Esophagus muscularis mucosa (tissue), 4 donors: ENCODE results near the gene FCHO2. TPM values are rescaled to one million over a fixed set of nuclear protein-coding genes. Genes with fewer than 3 reads are reported as not detected.

Source experiments
- DNase-seq: peaks from one replicate; pipeline ENCODE4 v3.0.0-alpha.2; 2017; ENCODE audit errors: extremely low spot score
- H3K27ac ChIP-seq, 4 donors: fragments of 200-600 bp; sonication (generic); replicated peaks in 1 of 4; 1 replicate in 3 of 4; 2 replicates in 1 of 4; pipeline ENCODE4 v1.5.1; 2016 to 2019; ENCODE audit warnings: mild to moderate bottlenecking in 1 of 4
- H3K27me3 ChIP-seq, 4 donors: fragments of 200-600 bp; sonication (generic); one replicate each; pipeline versions ENCODE4 v1.5.1 to v1.6.0; 2016 to 2019
- H3K36me3 ChIP-seq, 4 donors: fragments of 200-600 bp; sonication (generic); one replicate each; pipeline ENCODE4 v1.5.1; 2016 to 2019
- H3K4me1 ChIP-seq, 4 donors: fragments of 200-600 bp; sonication (generic); one replicate each; pipeline ENCODE4 v1.5.1; 2016 to 2019
- H3K4me3 ChIP-seq, 4 donors: fragments of 200-600 bp; sonication (generic); 1 replicate in 2 of 4; 2 replicates in 2 of 4; pipeline ENCODE4 v1.5.1; 2016 to 2019; ENCODE audit warnings: mild to moderate bottlenecking in 4 of 4, moderate library complexity in 1 of 4
- H3K9me3 ChIP-seq, 4 donors: fragments of 200-600 bp; sonication (generic); 1 replicate in 3 of 4; 2 replicates in 1 of 4; pipeline ENCODE4 v1.5.1; 2016 to 2019
- EP300 ChIP-seq: sonication (generic); formaldehyde crosslinking; IDR thresholded peaks from one replicate; pipeline ENCODE4 v1.6.1; 2017; ENCODE audit warnings: antibody characterized with exemption
- POLR2A ChIP-seq: fragments of 450-650 bp; IDR thresholded peaks from one replicate; pipeline ENCODE4 v1.6.1; 2017; ENCODE audit warnings: antibody characterized with exemption, moderate library complexity, mild to moderate bottlenecking, low read depth
- POLR2AphosphoS5 ChIP-seq, 2 donors: sonication (generic); formaldehyde crosslinking; IDR thresholded peaks; one replicate each; pipeline ENCODE4 v1.6.1; 2017; ENCODE audit warnings: antibody characterized with exemption in 2 of 2
- WGBS: methylation state at CpG from one replicate; pipeline ENCODE4 v1.1.5; 2018; 5-methylcytosine and 5-hydroxymethylcytosine counted together
- intact Hi-C: fragments of 100-400 bp; cut with DNase I; formaldehyde crosslinking; loops from one replicate; pipeline ENCODE4 v1.15.1; 2023
- total RNA-seq, 4 donors: library from RNA; depleted of rRNA; stranded (reverse); fragments of >200 nt; gene quantifications; one replicate each; pipeline versions ENCODE4 v1.1.0 to v1.2.1, GENCODE V29; 2016
- TF ChIP-seq, protein P1 (sequence below), 3 experiments: fragments of 200-600 bp in 2 of 3; fragments of 450-650 bp in 1 of 3; sonication (generic) in 2 of 3; IDR thresholded peaks; one replicate each; pipeline ENCODE4 v1.5.1; 2017 to 2019; ENCODE audit warnings: antibody characterized with exemption in 3 of 3, mild to moderate bottlenecking in 2 of 3, moderate library complexity in 1 of 3

The FCHO2 gene
- total RNA-seq, 4 donors from 2014 or later, result 19.7 to 26.6 (median 23.1) TPM

DNA sequence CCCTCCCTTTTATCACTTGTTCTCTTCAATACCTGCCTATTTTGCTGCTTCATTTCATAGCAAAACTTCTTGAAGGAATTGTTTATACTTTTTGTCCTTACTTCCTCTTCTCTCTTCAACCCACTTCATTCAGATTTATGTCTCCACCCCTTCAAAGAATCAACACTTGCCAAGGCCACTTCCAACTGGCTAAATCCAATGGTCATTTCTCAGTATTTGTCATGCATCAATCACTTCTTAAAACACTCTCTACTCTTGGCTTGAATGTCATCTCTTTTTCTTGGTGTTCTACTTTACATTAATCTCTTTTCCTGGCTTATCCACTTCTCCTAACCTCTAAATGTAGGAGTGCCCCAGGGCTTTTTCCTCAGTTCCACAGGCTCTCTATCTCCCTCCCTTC lies 8.3 kb upstream of the FCHO2 start:
- no peaks in the 10 kb centered on the region for H3K36me3 ChIP-seq
- TF ChIP-seq POLR2A (no peak), EP300 (no peak), POLR2AphosphoS5 (IDR thresholded peaks at IDR 0.05) (no peak)
- TF ChIP-seq, protein P1, sequence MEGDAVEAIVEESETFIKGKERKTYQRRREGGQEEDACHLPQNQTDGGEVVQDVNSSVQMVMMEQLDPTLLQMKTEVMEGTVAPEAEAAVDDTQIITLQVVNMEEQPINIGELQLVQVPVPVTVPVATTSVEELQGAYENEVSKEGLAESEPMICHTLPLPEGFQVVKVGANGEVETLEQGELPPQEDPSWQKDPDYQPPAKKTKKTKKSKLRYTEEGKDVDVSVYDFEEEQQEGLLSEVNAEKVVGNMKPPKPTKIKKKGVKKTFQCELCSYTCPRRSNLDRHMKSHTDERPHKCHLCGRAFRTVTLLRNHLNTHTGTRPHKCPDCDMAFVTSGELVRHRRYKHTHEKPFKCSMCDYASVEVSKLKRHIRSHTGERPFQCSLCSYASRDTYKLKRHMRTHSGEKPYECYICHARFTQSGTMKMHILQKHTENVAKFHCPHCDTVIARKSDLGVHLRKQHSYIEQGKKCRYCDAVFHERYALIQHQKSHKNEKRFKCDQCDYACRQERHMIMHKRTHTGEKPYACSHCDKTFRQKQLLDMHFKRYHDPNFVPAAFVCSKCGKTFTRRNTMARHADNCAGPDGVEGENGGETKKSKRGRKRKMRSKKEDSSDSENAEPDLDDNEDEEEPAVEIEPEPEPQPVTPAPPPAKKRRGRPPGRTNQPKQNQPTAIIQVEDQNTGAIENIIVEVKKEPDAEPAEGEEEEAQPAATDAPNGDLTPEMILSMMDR (IDR thresholded peaks at IDR 0.05), result no peak
- H3K9me3 ChIP-seq, result no peaks in the 10 kb centered on the region
- no peak overlapping the region for H3K27ac ChIP-seq
- H3K27me3 ChIP-seq, result no peaks in the 10 kb centered on the region
- no peak overlapping the region for H3K4me3 ChIP-seq
- no peak for DNase-seq
- H3K4me1 ChIP-seq, result no peaks in the 10 kb centered on the region
- intact Hi-C loops, result no loop called here

DNA sequence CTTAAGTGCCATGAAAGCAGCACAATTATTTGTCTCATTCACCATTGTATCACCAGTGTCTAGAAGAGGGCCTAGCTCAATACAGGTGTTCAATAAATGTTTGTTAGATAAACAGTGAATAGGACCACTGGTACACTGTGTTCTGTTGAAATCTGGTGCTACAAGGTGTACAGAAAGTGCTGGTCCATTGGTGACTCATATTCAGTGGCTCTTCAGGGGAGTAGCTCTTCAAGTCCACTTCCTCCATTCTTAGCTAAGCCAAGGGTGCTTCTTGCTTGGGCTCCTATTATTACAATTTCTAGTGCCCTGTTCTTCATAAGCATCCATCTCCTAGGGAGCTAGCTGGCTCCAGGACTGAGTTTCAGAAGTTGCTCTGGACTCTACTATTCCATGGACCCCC lies 6.4 kb upstream of the FCHO2 start:
- no peak for TF ChIP-seq POLR2AphosphoS5 (IDR thresholded peaks at IDR 0.05)
- no peak for TF ChIP-seq POLR2A
- no peak for TF ChIP-seq EP300
- no peaks in the 10 kb centered on the region for H3K27me3 ChIP-seq
- no peaks in the 10 kb centered on the region for H3K9me3 ChIP-seq
- peaks cover 2 to 7% (median 4%) of the 10 kb centered on the region in 4 donors for H3K4me1 ChIP-seq
- no peak overlapping the region for H3K4me3 ChIP-seq
- no peaks in the 10 kb centered on the region for H3K36me3 ChIP-seq
- no peak for DNase-seq
- intact Hi-C loops, result no loop called here
- no peak overlapping the region for H3K27ac ChIP-seq

GRCh38 chr5:72951671-72952468 lies 4.0 kb upstream of the FCHO2 start:
- intact Hi-C loops, result no loop called here
- Histone ChIP-seq H3K27me3 (no peaks in the 10 kb centered on the region), H3K9me3 (no peaks in the 10 kb centered on the region), H3K4me1 (peaks cover 11 to 16% (median 13%) of the 10 kb centered on the region in 4 donors), H3K4me3 (no peak overlapping the region), H3K36me3 (peaks cover 0 to 4% (median 0%) of the 10 kb centered on the region in 4 donors), H3K27ac (no peak overlapping the region)
- WGBS, result 92% methylated on average over 7 of the region's 7 CpGs
- TF ChIP-seq POLR2AphosphoS5 (IDR thresholded peaks at IDR 0.05) (no peak), EP300 (no peak), POLR2A (no peak)
- TF ChIP-seq, protein P1 (IDR thresholded peaks at IDR 0.05), result no peak
- no peak for DNase-seq

DNA sequence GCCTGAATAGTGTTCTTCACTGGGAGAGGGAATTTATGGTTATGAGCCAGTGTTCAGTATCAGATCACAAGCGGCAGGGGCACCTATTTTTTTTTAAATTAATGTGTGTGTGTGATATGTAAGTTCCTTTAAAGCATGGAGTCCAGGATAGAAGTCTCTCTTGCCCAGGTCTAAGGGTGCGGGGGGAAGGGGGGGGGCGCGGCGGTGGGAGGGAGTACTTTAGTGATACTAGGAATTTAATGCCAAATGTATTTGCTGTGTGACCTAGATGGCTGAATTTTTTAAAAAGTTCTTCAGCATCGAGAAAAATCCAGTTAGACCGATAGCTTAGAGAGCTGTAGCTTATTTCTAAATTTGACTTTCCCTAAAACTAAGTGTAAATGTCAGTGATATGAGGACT lies 1.5 kb upstream of the FCHO2 start:
- TF ChIP-seq EP300 (no peak), POLR2A (no peak), POLR2AphosphoS5 (IDR thresholded peaks at IDR 0.05) (no peak)
- TF ChIP-seq, protein P1 (IDR thresholded peaks at IDR 0.05), result no peak
- Histone ChIP-seq H3K27me3 (no peaks in the 10 kb centered on the region), H3K4me1 (peaks cover 30 to 41% (median 37%) of the 10 kb centered on the region in 4 donors), H3K4me3 (peak overlapping the region in 1 of 4 donors; percentile 96), H3K36me3 (peaks cover 0 to 4% (median 0%) of the 10 kb centered on the region in 4 donors), H3K9me3 (no peaks in the 10 kb centered on the region), H3K27ac (peak overlapping the region; percentile 94 to 99 (median 98))
- DNase-seq, result no peak
- WGBS, result 92% methylated on average over 7 of the region's 7 CpGs
- intact Hi-C loops, result no loop called here

DNA sequence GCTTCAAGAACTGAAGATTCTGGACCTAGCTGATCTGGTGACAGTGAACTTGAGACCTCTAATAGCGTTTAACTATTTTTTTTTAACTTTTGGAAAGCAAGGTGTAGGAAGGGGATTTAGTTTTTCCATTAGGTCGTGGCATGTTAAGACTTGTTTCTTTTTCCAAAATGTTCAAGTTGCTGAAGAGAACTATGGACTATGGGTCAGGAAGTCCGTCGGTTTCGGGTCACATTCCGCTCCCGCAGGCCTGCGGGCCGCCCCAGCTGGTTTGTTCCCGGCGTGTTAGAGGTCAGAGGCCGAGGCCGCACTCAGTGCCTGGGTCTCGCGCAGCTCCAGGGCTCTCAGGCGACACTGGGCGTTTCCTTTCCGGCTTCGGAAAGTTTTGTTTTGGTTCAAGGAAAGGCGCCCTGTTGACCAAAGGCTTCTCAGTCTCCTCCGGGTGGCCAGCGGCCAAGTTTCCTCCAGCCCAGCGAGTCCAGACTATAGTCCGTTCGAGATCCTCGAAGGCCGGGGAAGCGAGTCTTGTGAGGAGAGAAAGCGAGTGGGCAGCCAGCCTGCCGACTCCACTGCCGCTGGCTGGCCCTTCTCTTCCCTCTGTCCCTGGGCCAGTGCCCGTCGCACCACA lies 586 bp upstream of the FCHO2 start:
- intact Hi-C loops, result no loop called here
- H3K9me3 ChIP-seq, result no peaks in the 10 kb centered on the region
- H3K4me1 ChIP-seq, result peaks cover 30 to 49% (median 41%) of the 10 kb centered on the region in 4 donors
- no peak for DNase-seq
- H3K27ac ChIP-seq, result peak overlapping the region; percentile 94 to 99 (median 98)
- H3K4me3 ChIP-seq, result peak overlapping the region; percentile 80 to 98 (median 92)
- WGBS, result 9% methylated on average over 31 of the region's 33 CpGs
- TF ChIP-seq POLR2A, result no peak
- TF ChIP-seq EP300, result no peak
- TF ChIP-seq, protein P1 (IDR thresholded peaks at IDR 0.05), result no peak
- TF ChIP-seq POLR2AphosphoS5 (IDR thresholded peaks at IDR 0.05), result no peak
- H3K36me3 ChIP-seq, result peaks cover 0 to 4% (median 0%) of the 10 kb centered on the region in 4 donors
- no peaks in the 10 kb centered on the region for H3K27me3 ChIP-seq
